Activated naive CD4-positive, alpha-beta T cell (primary cell): ENCODE measurements around the gene CD79B.

ENCODE experiments used
- DNase-seq, 4 experiments: peaks; one replicate each; lab custom pipeline; 2025; lab: John Stamatoyannopoulos, UW

Gene CD79B

DNA sequence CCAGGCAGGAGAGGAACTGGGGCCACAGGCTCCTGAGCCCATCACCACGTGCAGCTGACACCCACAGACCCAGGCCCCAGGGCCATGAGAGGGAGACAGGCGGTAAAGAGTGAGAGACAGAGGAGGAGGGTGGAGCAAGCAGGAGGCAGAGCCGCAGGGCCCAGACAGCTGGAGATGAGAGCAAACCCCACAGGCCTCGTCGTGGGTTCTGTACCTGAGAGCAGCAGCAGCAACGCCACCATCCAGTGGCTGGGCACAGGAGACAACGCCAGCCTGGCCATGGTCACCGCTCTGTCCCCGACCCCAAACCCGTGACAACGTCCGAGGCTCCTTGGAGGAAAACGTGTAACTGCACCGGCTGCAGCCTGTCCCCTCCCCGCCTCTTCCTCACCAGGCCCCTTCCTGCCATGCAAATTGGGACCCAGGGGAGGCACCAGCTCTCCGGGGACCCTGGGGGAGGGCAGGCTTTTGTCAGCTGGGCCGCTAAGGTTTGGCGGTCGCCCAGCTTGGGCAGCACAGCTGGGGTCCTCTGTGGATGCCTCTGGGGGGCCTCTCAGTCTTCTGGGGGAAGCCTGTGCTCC, at the start of gene CD79B:
Gene CD79B (minus strand): TSS at position 351 of the 581 bp plus-strand sequence. CDS start 70 bp downstream, at position 281.
- DNase-seq, result peak in 1 of 4 experiments; percentile 27

DNA sequence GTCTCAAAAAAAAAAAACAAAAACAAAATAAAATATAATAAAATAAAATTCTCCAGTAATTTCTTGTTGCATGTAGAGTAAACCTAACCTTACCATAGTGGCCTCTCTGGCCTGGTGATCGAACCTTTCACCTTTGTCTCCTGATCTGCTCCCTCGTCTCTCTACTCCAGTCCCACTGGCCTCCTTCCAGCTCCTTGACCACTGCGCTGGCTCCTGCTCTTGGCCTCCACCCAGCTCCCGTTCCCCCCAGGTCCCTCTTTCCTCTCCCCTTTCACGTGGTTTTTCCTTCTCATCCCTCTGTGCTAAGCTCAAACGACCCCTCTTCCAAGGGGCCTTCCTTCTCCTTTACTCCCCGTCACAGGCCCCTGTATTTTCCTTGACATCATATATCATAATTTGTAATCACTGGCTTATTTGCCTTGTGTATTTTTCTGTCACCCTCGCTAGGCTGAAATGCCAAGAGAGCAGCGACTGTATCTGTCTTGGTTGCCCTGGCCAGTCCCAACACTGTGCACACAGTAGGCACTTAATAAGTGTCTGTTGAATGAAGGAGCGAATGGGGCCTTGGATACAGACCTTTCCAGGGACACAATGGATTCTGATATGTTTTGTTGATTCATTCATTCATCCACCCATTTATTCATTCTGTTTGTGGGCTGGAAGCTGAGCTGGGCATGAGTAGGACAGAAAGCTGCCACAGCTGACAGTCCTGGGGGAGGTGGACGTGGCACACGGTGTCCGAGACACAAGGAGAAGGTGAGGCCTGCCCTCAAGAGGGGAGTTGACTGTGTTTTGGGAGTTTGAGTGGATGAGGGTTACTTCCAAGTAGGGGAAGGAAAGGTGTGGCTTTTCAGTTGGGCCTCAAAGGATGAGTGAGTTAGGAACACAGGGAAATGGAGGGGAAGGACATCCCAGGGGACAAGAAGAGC, 46.4 kb upstream of the CD79B start:
- DNase-seq, result no peak

DNA sequence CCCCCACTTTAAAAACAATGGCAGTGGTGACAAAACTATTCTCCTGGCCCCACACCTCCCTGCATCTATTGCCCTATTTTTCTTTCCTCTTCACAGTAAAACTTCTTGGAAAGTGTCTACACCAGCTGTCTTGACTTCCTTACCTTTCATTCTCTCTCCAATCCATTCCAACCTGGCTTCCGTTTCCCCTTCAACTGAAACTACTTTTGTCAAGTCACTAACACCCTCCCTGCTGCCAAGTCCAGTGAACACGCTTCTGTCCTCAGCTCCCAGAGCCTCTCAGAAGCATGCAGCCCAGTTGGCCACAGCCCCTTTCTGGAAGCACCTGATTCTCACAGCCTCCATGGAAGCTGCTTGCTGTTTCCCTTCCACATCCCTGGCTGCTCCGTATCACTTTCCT, 44.6 kb upstream of the CD79B start:
- no peak for DNase-seq

DNA sequence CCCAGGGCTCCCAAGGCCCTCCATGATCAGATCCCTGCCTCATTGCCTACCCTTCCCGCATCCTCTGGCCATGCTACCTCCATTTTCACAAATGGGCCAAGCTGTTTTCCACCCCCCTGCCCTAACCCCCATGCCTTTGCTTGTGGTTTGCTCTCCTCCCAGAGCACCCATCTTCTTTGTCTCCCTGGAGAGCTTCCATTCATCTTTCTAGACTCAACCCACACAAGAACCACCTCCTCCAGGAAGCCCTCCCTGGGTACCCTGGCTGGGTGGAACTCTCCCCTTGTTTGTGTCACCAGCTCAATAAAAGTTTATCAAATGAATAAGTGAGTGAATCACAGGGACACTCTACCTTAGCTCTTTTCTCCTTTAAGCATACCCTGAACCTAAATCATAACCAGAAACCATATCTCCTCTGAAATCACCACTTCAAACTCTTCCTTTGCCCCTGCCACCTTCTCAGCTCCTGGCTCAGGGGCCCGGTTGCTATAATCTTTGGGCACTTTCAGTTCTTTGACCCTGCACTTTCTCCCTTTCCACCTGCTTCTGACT, 43.5 kb upstream of the CD79B start:
- DNase-seq, result no peak

DNA sequence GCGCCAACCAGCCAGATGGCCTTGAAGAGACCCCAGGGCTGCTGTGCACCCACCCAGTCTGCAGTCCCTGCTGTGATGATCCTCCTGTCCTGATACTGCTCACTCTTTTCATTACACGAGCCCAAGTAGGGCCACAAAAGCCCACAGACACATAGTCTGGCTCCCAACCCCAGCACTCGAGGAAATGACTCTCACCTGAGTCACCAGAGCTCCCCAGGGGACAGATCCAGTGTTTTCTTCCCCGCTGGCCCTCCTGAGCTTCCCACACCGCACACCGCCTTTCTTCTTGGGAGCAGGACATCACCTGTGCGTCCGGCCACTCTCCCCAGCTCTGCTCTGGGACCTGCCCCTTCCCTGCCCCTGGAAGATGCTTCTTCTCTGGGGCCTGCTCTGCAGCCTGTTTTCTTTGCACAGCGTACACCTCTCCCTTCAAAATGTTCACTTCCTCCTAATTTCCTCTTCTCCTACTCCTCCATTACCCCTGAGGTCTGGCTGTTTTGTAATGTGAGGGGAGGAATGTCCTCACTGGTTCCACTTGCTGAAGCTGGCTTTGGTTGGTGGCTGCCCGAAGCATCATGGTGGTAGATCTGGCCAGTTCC, 42.6 kb upstream of the CD79B start:
- DNase-seq, result no peak

DNA sequence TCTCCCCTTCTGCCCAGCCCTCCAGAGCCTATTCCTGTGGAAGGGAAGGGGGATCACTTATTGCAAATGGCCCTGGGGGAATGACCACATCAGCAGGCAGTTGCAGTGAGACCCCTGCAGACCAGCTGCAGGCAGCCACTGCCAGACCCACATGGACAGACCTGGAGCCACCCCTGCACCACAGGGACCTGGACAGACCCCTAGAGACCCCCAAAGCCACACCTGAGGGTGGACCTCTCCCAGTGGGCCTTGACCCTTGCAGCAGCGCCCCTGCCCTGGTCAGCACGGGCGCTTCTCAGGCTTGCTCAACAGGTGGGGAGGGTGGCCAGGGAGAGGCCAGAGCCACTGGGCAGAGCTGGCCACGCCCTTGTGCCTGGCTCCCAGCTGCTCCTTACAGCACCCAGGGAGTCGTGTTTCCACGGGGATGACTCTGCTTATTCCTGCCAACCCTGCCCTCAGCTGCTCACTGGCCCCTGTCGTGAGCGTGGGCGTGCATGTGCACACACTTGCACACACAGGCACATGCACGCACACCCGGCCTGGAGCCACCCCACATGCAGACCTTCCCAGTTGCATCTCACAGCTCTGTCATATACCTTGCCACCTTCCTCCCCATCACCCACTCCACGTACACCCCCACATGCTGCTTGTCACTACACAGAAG, 41.9 kb upstream of the CD79B start:
- DNase-seq, result no peak

DNA sequence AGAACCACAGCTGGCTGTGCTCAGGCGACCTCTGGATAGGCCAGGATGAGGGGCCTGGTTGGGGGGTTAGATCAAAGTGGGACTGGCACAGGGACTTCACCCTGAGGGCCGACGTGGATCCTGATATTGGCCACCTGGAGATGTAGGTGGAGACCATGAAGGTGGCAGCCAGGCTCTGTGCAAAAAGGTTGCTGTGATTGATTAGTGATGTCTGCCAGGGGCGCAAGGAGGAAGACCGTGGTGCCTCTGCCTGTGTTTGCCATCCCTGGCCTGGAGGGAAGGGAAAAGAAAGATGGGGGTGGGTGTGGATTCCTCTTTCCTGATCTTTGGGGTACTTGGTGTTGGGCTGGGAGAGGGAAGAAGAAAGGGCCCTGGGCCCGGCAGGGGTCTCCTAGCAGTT, 41.1 kb upstream of the CD79B start:
- no peak for DNase-seq

DNA sequence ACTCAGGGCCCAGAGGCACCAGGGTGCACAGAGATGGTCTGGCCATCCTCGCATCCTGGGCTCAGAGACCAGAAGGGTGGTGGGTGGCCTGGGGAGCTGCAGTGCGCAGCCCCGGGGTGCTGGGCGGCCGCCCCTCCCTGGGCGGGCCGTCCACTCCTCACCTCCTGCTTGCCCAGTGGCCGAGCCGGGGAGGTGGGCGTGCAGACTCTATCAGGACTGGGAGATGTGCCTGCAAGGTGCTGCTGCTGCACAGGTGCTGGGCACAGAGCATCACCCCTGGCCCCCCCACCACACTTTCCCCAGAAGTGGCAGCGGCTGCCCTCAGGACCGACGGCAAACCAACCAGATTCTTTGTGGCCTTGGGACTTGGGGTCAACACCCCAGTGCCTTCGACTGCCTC, 40.7 kb upstream of the CD79B start, which contains the start of gene SCN4A:
Gene SCN4A (minus strand): TSS at position 123 of the 400 bp plus-strand sequence. CDS start 77 bp downstream, at position 46.
- no peak for DNase-seq

DNA sequence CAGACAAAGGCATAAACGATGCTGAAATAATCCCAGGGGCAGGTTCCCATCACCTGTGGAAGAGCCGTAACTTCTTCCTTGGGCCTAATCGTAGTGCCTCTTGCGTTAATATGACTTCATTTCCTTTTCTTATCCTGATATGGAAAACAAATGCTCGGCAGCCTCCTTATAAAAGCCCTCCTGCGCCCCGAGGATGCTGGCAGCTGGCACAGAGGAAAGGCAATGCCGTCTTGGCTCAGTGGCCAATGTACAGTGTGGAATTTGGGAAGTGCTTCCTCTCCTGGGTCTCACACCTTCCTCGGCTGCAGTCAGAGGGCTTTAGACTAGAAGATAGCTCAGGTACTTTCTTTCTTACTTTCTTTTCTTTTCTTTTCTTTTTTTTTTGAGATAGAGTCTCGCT, 37.1 kb upstream of the CD79B start:
- no peak for DNase-seq

DNA sequence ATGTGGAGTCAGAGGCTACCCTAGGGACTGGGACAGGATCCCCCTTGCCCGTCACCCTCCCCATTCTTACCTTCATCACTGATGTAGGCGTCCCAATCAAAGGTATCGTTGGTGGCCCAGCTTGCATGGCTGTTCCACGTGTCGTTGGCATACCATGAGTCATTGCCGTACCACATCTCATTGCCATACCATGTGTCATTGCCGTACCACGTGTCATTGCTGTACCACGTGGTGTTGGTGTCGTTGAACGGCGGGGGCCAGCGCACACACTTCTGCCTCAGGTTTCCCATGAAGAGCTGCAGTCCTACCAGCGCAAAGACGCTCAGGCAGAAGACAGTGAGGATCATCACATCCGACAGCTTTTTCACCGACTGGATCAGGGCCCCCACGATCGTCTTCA, 35.8 kb upstream of the CD79B start:
- DNase-seq, result no peak

DNA sequence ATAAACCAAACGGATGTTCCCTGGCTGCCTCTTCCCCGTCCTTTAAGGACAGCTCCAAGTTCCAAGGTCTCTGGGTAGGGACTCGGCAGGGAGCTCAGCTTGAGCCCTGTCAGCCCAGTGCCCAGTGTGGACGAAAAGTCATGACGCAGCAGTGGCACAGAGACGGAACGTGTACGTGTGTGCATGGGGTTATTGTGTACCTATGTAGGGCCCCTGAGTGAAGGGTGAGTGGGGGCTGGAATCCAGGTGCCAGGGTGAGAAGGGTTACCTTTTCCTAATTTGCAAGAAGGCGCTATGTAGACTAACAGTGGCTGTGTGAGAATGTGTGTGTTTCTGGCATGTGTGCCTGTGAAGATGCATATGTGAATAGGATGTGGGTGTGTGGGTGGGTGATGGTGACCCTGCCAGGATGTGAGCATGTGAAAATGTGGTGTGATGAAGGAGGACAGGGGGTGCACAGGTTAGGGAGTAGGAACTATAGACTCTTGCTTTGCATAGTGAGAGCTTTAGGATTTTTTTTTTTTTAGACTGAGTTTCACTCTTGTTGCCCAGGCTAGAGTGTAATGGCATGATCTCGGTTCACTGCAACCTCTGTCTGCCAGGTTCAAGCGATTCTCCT, 34.6 kb upstream of the CD79B start:
- peak in 2 of 4 experiments; percentile 4 to 9 for DNase-seq

DNA sequence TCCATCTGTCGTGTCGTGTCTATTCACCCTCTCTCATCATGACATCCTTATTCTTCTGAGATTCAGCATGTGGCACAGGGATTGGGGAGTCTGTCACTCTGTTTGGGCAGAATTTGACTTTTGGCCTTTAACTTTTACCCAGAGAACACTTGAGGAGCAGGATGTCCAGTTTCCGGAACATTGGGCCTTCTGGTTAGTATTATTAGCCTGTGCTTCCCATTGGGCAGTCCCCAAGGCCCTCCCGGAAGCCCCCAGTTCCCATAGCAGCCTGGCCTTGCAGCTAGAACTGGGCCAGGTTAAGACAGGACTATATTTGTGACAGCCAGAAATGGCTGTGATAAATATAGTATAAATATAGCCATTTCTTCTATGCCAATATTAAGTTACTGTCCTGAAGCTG, 31.0 kb upstream of the CD79B start:
- DNase-seq, result no peak

DNA sequence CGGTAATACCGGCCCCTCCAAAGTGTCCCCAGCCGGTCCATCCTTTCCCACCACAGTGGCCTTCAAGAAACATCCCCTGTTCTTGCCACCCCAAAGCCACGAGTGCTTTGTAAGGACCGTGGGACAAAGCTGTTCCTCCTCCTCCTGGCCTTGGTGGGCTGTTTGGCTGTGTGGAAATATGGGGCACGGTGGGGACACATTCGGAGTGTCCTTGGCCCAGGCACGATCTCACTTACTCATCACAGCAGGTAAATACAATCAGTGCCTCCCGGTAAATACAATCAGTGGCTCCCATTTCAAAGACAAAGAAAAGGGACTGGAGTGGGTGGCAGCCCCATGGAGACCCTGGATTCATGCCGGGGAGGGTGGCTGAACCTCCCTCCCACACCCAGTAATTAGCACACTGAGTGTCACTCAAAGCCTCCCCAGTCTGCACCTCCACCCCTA, 30.2 kb upstream of the CD79B start:
- no peak for DNase-seq

DNA sequence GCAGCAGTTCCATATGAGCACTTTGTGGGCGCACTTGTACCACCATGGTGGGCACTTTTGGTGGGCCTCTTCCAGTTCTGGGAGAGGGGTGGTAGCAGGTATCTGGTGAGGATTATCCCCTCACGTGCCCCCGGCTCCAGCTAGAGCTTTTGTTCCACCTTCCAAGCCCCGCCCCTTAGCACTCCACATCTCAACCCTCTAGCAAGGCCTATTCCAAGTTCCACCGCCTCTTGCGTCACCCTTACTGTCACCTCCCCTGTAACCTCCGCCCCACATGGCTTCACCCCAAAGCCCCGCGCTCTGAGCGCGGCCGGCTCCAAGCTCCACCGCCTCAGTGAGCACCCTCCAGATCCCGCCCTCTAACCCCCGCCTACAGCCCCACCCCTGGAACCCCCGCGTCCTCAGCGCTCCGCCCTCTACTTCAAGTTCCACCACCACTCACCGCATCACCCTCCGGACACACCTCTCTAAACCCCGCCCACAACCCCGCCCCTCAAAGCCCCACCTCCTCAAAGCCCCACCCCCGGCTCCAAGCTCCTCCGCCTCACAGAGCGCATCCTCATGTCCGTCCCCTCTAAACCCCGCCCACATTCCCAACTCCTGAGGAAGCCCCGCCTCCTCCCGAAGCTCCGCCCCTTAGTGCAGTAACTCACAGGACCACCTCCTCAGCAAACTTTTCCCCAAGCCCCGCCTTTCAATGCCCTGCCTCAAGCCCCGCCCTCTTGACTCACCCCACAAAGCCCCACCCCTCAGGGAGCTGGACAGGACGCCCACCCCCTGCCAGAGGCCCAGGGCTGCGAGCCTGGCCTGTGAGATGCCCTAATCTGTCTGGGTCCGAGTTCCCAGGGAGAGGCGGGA, 29.5 kb upstream of the CD79B start:
- no peak for DNase-seq

DNA sequence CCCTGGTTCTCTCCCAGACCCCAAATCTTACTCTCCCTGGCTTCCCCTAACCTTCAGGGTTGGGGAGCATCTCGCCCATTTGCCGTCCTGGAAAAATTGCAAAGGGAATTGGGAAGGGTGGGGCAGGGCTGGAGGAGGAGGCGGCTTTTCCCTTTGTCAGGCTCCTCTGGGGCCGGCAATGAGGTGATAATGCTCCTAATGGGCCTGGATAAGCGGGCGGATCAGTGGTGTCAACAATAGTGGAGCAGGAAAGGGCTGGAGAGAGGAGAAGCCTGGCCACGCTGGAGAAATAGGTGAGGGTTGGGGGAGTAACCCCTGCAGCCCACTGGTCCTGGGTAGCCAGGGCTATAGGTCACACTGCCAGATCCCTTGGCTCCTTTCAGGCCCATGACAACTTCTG, 28.3 kb upstream of the CD79B start:
- no peak for DNase-seq

DNA sequence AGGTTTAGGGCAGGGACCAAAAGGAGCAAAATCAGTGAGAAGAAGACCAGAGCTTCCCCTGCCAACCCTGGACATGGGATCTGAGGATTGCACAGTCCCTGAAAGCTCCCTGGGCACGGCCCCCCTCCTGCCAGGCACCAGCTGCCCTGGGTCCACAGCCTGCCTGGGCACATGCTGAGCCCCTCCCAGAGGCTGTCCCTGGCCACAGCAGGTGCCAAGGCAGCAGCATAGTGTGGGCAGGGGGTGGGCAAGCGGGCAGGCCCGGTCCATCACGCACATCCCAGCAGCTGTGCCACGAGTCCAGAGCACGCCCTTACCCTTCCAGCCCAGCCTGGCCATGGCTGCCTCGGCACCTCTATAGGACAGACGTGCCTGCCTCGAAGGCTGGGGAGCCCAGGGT, 27.9 kb upstream of the CD79B start:
- no peak for DNase-seq

DNA sequence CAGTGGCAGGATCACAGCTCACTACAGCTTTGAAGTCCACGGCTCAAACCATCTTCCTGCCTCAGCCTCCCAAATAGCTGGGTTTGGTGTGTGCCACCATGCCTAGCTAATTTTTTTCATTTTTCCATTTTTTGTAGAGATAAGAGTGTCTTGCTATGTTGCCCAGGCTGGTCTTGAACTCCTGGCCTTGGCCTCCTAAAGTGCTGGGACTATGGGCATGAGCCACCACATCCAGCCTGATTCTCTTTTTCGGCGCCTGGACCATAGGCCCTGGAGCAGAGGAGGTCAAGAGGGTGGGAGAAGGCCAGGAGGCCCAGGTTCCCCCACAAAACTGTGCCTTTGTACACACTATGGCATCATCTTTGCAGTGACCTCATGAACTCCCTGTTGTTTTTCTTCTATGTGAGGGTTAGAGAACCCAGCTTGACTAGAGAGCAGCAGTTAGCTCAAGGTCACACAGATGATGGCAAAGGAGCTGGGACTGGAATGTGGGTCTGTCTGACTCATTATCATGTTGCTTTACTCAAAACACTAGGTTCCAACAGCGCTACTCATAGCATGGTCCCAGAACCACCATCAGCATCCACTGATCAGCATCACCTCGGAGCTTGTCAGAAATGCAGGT, 24.3 kb upstream of the CD79B start:
- no peak for DNase-seq

DNA sequence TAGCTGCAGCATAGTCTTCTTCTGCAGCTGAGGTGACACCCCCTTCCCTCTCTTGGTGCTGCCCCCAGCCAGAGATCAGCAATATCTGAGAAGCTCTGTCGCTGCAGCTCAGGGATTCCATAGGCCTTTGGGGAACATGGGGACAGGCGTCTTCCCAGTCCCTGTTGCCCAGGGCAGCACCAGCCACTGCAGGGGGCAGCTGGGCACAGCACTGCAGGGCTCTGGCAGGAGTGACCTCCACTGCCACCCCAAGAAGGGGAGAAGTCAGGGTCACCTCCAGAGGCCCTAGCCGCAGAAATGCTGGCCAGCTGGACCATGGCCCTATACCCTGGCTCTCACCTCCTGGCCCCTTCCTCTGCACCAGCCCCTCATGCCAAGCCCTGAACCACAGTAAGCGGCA, 23.7 kb upstream of the CD79B start:
- no peak for DNase-seq

DNA sequence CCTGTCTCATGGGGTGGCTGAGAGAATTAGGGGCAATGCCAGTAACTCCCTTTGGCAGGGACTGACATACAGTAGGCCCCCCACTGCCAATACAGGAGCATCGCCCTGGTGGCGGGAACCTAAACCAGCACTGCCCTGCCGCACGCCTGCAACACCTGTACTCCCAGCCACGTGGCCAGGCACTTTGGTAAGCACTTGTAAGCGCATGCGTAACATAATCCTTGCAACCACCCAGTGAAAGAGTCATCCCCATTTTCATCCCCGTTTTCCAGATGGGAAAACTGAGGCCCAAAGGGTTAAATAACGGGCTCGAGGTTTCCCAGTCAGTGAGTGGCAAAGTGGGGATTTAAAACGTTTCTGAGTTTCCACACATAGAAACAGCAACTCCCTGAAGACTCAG, 23.1 kb upstream of the CD79B start:
- no peak for DNase-seq

DNA sequence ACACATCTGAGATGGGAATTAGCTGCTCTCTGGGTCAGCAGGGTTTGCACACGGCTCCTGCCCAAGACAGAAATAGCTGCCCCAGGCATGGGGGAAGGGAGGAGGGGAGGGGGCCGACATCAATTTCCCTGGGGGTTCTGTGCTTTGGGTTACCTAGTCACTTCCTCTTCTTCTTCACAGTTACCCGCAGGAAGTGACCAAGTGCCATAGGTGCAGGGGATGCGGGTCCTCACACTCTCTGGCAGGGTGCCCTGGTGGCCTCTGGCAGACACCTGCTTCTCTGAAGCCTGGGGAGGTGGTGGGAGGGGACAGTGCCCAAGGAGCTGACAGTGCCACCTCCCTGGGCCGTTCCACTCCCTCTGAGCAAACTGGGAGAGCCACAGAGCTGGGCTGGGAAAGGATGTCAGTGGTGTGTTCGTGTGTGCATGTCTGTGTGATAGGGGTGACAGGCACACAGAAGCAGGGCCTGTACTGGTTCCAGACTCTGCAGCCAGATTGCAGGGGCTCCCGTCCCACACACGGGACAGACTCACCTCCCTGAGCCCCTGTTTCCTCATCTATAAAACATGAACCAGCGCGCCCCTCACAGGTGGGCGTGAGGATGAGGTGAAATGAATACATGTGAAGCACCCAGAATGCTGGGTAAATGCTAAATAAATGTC, 22.4 kb upstream of the CD79B start:
- peak in 1 of 4 experiments; percentile 23 for DNase-seq
